ENCODE measurements around the gene SENP5.

Gene SENP5

GRCh38 chr3:196965112-196965803 is 97.5 kb downstream of the SENP5 start:
- DNase-seq, result no peak
- in situ Hi-C loops (cut with HindIII; ENCODE audit: low pct_ligation_motif_present, low pct_unique_long_range_greater_than_20kb, low sequenced_read_pairs), result no loop called here

- DNase-seq, result no peak
- in situ Hi-C loops (cut with HindIII; ENCODE audit: low pct_ligation_motif_present, low pct_unique_long_range_greater_than_20kb, low sequenced_read_pairs), result no loop called here
Measured at GRCh38 chr3:196965804-196966173, 98.1 kb downstream of the SENP5 start.

GRCh38 chr3:196966526-196967401 is 99.0 kb downstream of the SENP5 start:
- in situ Hi-C loops (cut with HindIII; ENCODE audit: low pct_ligation_motif_present, low pct_unique_long_range_greater_than_20kb, low sequenced_read_pairs), result no loop called here
- no peak for DNase-seq

- in situ Hi-C loops (cut with HindIII; ENCODE audit: low pct_ligation_motif_present, low pct_unique_long_range_greater_than_20kb, low sequenced_read_pairs), result no loop called here
- no peak for DNase-seq
Measured at GRCh38 chr3:196967412-196968232, 99.9 kb downstream of the SENP5 start.

- in situ Hi-C loops (cut with HindIII; ENCODE audit: low pct_ligation_motif_present, low pct_unique_long_range_greater_than_20kb, low sequenced_read_pairs), result no loop called here
- peak; percentile 24 for DNase-seq
Measured at GRCh38 chr3:196968233-196969133, 100.8 kb downstream of the SENP5 start, which contains the start of gene PIGZ. TSS of gene PIGZ (minus strand) at chr3:196968833. CDS start at chr3:196952031, 16,802 bp downstream.

GRCh38 chr3:196969134-196969659 is 101.5 kb downstream of the SENP5 start:
- in situ Hi-C loops (cut with HindIII; ENCODE audit: low pct_ligation_motif_present, low pct_unique_long_range_greater_than_20kb, low sequenced_read_pairs), result no loop called here
- DNase-seq, result peak; percentile 32

GRCh38 chr3:196969660-196970546 is 102.2 kb downstream of the SENP5 start:
- DNase-seq, result peak; percentile 62
- in situ Hi-C loops (cut with HindIII; ENCODE audit: low pct_ligation_motif_present, low pct_unique_long_range_greater_than_20kb, low sequenced_read_pairs), result no loop called here

GRCh38 chr3:196970547-196971093 is 102.9 kb downstream of the SENP5 start:
- no peak for DNase-seq
- in situ Hi-C loops (cut with HindIII; ENCODE audit: low pct_ligation_motif_present, low pct_unique_long_range_greater_than_20kb, low sequenced_read_pairs), result no loop called here

- in situ Hi-C loops (cut with HindIII; ENCODE audit: low pct_ligation_motif_present, low pct_unique_long_range_greater_than_20kb, low sequenced_read_pairs), result no loop called here
- no peak for DNase-seq
Measured at GRCh38 chr3:196971094-196971698, 103.5 kb downstream of the SENP5 start.

GRCh38 chr3:196974661-196975060 is 106.9 kb downstream of the SENP5 start:
- no peak for DNase-seq
- in situ Hi-C loops (cut with HindIII; ENCODE audit: low pct_ligation_motif_present, low pct_unique_long_range_greater_than_20kb, low sequenced_read_pairs), result no loop called here

- no peak for DNase-seq
- in situ Hi-C loops (cut with HindIII; ENCODE audit: low pct_ligation_motif_present, low pct_unique_long_range_greater_than_20kb, low sequenced_read_pairs), result no loop called here
Measured at GRCh38 chr3:196975349-196975748, 107.6 kb downstream of the SENP5 start.

GRCh38 chr3:196976941-196977340 is 109.2 kb downstream of the SENP5 start:
- DNase-seq, result no peak
- in situ Hi-C loops (cut with HindIII; ENCODE audit: low pct_ligation_motif_present, low pct_unique_long_range_greater_than_20kb, low sequenced_read_pairs), result no loop called here

GRCh38 chr3:196979545-196979944 is 111.8 kb downstream of the SENP5 start:
- in situ Hi-C loops (cut with HindIII; ENCODE audit: low pct_ligation_motif_present, low pct_unique_long_range_greater_than_20kb, low sequenced_read_pairs), result no loop called here
- no peak for DNase-seq

GRCh38 chr3:196981657-196982056 is 113.9 kb downstream of the SENP5 start:
- DNase-seq, result no peak
- in situ Hi-C loops (cut with HindIII; ENCODE audit: low pct_ligation_motif_present, low pct_unique_long_range_greater_than_20kb, low sequenced_read_pairs), result no loop called here

GRCh38 chr3:196983186-196983585 is 115.5 kb downstream of the SENP5 start:
- DNase-seq, result no peak
- in situ Hi-C loops (cut with HindIII; ENCODE audit: low pct_ligation_motif_present, low pct_unique_long_range_greater_than_20kb, low sequenced_read_pairs), result no loop called here
